DND-41 (cell line): Measurements from ENCODE around the gene CREG1.
"Not testable (repeated sequence)": the region's sequence is repeated elsewhere in the genome, so short reads cannot be mapped to it uniquely, and the experiment has no call there.

Experiments
- CTCF ChIP-seq: IDR thresholded peaks from 2 replicates; pipeline ENCODE4 v1.5.1; 2012; ENCODE audit warnings: borderline replicate concordance, low read length, moderate library complexity, mild to moderate bottlenecking; ENCODE audit not compliant: poor library complexity, severe bottlenecking; ENCODE audit errors: extremely low read depth
- EZH2 ChIP-seq: IDR thresholded peaks from 3 replicates; pipeline ENCODE4 v1.6.1; 2012; ENCODE audit warnings: borderline replicate concordance, low read depth, mild to moderate bottlenecking, moderate library complexity, low read length, inconsistent platforms; ENCODE audit not compliant: severe bottlenecking

DNA sequence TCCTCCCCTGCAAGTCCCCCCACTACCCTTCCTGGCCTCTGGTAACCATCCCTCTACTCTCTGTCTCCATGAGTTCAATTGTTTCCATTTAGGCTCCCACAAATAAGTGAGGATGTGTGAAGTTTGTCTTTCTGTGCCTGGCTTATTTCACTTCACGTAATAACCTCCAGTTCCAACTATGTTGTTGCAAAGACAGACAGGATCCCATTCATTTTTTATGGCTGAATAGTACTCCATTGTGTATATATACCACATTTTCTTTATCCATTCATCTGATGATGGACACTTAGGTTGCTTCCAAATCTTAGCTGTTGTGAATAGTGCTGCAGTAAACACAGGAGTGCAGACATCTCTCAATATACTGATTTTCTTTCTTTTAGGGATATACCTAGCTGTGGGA lies 1.5 kb upstream of the CREG1 start:
- not testable (repeated sequence) for TF ChIP-seq CTCF, EZH2
